K562 (cell line): Measurements from ENCODE around the gene PDCD7. TPM values are rescaled to one million over a fixed set of nuclear protein-coding genes. Genes with fewer than 3 reads are reported as not detected.

Experiments
- ATAC-seq: fragments of 200-7000 bp; cut with Tn5 transposase; 3 replicates; pipeline ENCODE4 v1.9.1; 2020; ENCODE audit warnings: moderate library complexity
- BruUV-seq: library from RNA; stranded (reverse); fragments of 400-500 nt; replicated peaks from 2 replicates; lab custom pipeline; 2021; lab: Mats Ljungman, UMichigan
- CTCF ChIA-PET: fragments of 300-600 bp; formaldehyde crosslinking; extraction: SDS; loops from one replicate; lab custom pipeline; 2021; ENCODE audit warnings: low intra/inter-chr PET ratio; lab: Yijun Ruan, JAX
- POLR2A ChIA-PET: fragments of 300-600, 350-650 bp; sonication (Branson Sonifier 250); formaldehyde crosslinking; extraction: SDS; loops from one replicate; lab custom pipeline; 2021; ENCODE audit warnings: antibody characterized with exemption, inconsistent platforms; lab: Yijun Ruan, JAX
- DNase-seq, 4 experiments: peaks; one replicate each; pipeline versions ENCODE4 v3.0.0 to v3.0.0-alpha.2; 2011 to 2018; ENCODE audit warnings: low spot score in 3 of 4, mixed read lengths in 3 of 4; ENCODE audit errors: extremely low read depth in 1 of 4
- FAIRE-seq: peaks from 2 replicates; lab custom pipeline; 2011; peaks lifted over from hg19 to GRCh38; lab: Jason Lieb, UNC
- H2AFZ ChIP-seq: 2 replicates; pipeline ENCODE4 v1.6.0; 2011; ENCODE audit warnings: low read depth, low read length, control low read depth, inconsistent platforms
- H3K27ac ChIP-seq: fragments of 200-600 bp; 3 replicates; pipeline ENCODE4 v1.8.0; 2011; ENCODE audit warnings: low read depth, mild to moderate bottlenecking, control low read depth, inconsistent platforms, low read length, moderate library complexity, mixed read lengths; ENCODE audit errors: extremely low read depth
- H3K27me3 ChIP-seq, 2 experiments: fragments of 300-600 bp in 1 of 2; 2 replicates in 1 of 2; 3 replicates in 1 of 2; pipeline versions ENCODE4 v1.6.0 to v1.8.0; 2011; ENCODE audit warnings: inconsistent platforms in 2 of 2, low read length in 2 of 2, mild to moderate bottlenecking in 1 of 2, mixed read lengths in 1 of 2, moderate library complexity in 1 of 2; ENCODE audit not compliant: control insufficient read depth in 2 of 2, insufficient read depth in 2 of 2
- H3K36me3 ChIP-seq: fragments of 300-600 bp; 3 replicates; pipeline ENCODE4 v1.8.0; 2011; ENCODE audit warnings: mild to moderate bottlenecking, low read length, inconsistent platforms; ENCODE audit not compliant: control insufficient read depth, insufficient read depth
- H3K4me1 ChIP-seq, 2 experiments: fragments of 200-600 bp in 1 of 2; replicated peaks in 1 of 2; 2 replicates in 1 of 2; 3 replicates in 1 of 2; pipeline versions ENCODE4 v1.5.1 to v1.8.0; 2011; ENCODE audit warnings: inconsistent platforms in 2 of 2, low read length in 2 of 2, mild to moderate bottlenecking in 1 of 2, mixed read lengths in 1 of 2, moderate library complexity in 1 of 2; ENCODE audit not compliant: control insufficient read depth in 2 of 2, insufficient read depth in 2 of 2
- H3K4me2 ChIP-seq: 2 replicates; pipeline ENCODE4 v1.6.1; 2011; ENCODE audit warnings: low read length, control low read depth, inconsistent platforms, mixed read lengths; ENCODE audit not compliant: insufficient read depth
- H3K4me3 ChIP-seq: fragments of 200-600 bp; sonication (generic), shearing (Covaris generic); 2 replicates; pipeline ENCODE4 v1.5.1; 2016; ENCODE audit warnings: control low read depth, inconsistent platforms
- H3K79me2 ChIP-seq: fragments of 200-600 bp; 3 replicates; pipeline ENCODE4 v1.8.0; 2011; ENCODE audit warnings: low read length, inconsistent platforms; ENCODE audit not compliant: control insufficient read depth, insufficient read depth
- H3K9ac ChIP-seq, 2 experiments: 2 replicates each; pipeline versions ENCODE4 v1.6.0 to v1.6.1; 2011; ENCODE audit warnings: low read depth in 2 of 2, low read length in 2 of 2, control low read depth in 1 of 2, inconsistent platforms in 1 of 2, mild to moderate bottlenecking in 1 of 2, mixed read lengths in 1 of 2; ENCODE audit not compliant: insufficient read depth in 1 of 2
- H3K9me1 ChIP-seq: one replicate; pipeline ENCODE4 v1.6.0; 2011; ENCODE audit warnings: inconsistent platforms, mild to moderate bottlenecking, low read length, moderate library complexity; ENCODE audit not compliant: control insufficient read depth, insufficient read depth
- H3K9me3 ChIP-seq: replicated peaks from 2 replicates; pipeline ENCODE4 v1.5.1; 2011; ENCODE audit warnings: low read depth, low read length, inconsistent platforms; ENCODE audit not compliant: control insufficient read depth, insufficient read depth
- H4K20me1 ChIP-seq: replicated peaks from 2 replicates; pipeline ENCODE4 v1.6.1; 2011; ENCODE audit warnings: low read length, inconsistent platforms, mixed read lengths; ENCODE audit not compliant: control insufficient read depth, insufficient read depth
- ARID3B ChIP-seq: fragments of 250-450 bp; sonication (Bioruptor Pico); IDR thresholded peaks from 2 replicates; pipeline ENCODE4 v1.4.0; 2020; ENCODE audit warnings: borderline replicate concordance
- COPS2 ChIP-seq: fragments of 450-650 bp; conservative IDR thresholded peaks from 2 replicates; pipeline ENCODE4 v1.6.1; 2016; ENCODE audit warnings: mild to moderate bottlenecking, moderate library complexity
- DACH1 ChIP-seq: fragments of 450-650 bp; IDR thresholded peaks from 2 replicates; pipeline ENCODE4 v1.6.1; 2018; ENCODE audit not compliant: partially characterized antibody
- GABPB1 ChIP-seq: sonication (generic); formaldehyde crosslinking; IDR thresholded peaks from 2 replicates; pipeline ENCODE4 v1.8.0; 2022; ENCODE audit warnings: mild to moderate bottlenecking, missing genetic modification reagents
- HES1 ChIP-seq: fragments of 450-650 bp; IDR thresholded peaks from 2 replicates; pipeline ENCODE4 v1.6.1; 2016; ENCODE audit warnings: low read depth, mild to moderate bottlenecking, moderate library complexity
- HLTF ChIP-seq: fragments of 450-650 bp; IDR thresholded peaks from 2 replicates; pipeline ENCODE4 v1.6.1; 2016
- MCM3 ChIP-seq: fragments of 450-650 bp; IDR thresholded peaks from 2 replicates; pipeline ENCODE4 v1.6.1; 2016
- NFE2 ChIP-seq: IDR thresholded peaks from 2 replicates; pipeline ENCODE4 v1.6.1; 2014; ENCODE audit warnings: antibody characterized with exemption, low read depth
- POU5F1 ChIP-seq: fragments of 150-350 bp; IDR thresholded peaks from 2 replicates; pipeline ENCODE4 v1.6.1; 2014; ENCODE audit warnings: borderline replicate concordance, low read length, low read depth, mild to moderate bottlenecking; ENCODE audit not compliant: partially characterized antibody
- PTBP1 ChIP-seq: fragments of 200-400 bp; formaldehyde crosslinking; IDR thresholded peaks from 2 replicates; pipeline ENCODE4 v1.6.1; 2017; ENCODE audit warnings: low read depth, low read length
- SP1 ChIP-seq: sonication (generic); formaldehyde crosslinking; IDR thresholded peaks from 2 replicates; pipeline ENCODE4 v1.8.1; 2022; ENCODE audit warnings: mild to moderate bottlenecking, missing genetic modification reagents
- TCF3 ChIP-seq: sonication (generic); formaldehyde crosslinking; IDR thresholded peaks from 2 replicates; pipeline ENCODE4 v1.4.0; 2020; ENCODE audit warnings: mild to moderate bottlenecking, missing genetic modification reagents
- TCF7L2 ChIP-seq: fragments of 150-350 bp; IDR thresholded peaks from 2 replicates; pipeline ENCODE4 v1.6.1; 2016; ENCODE audit warnings: low read depth, mild to moderate bottlenecking, low read length, moderate library complexity
- WHSC1 ChIP-seq: IDR thresholded peaks from one replicate; pipeline ENCODE4 v1.6.1; 2012; ENCODE audit warnings: low read length, control low read depth, inconsistent platforms
- ZNF253 ChIP-seq: fragments of 250-450 bp; sonication (Bioruptor Pico); conservative IDR thresholded peaks from 2 replicates; pipeline ENCODE4 v1.6.1; 2021; ENCODE audit warnings: mild to moderate bottlenecking
- ZNF3 ChIP-seq: fragments of 250-450 bp; sonication (Bioruptor Pico); IDR thresholded peaks from 2 replicates; pipeline ENCODE4 v1.5.0; 2021; ENCODE audit warnings: mild to moderate bottlenecking, moderate library complexity
- ZNF583 ChIP-seq: fragments of 250-450 bp; sonication (Bioruptor Pico); IDR thresholded peaks from 2 replicates; pipeline ENCODE4 v1.4.0; 2020
- WGBS: fragments of 100-300 bp; shearing (Covaris generic); methylation state at CpG from one replicate; pipeline ENCODE4 v1.1.6; 2016; ENCODE audit warnings: low coverage, mixed read lengths; ENCODE audit not compliant: insufficient coverage; ENCODE audit errors: missing lambda C conversion rate; 5-methylcytosine and 5-hydroxymethylcytosine counted together
- in situ Hi-C: fragments of 300-500 bp; cut with MboI; formaldehyde crosslinking; loops from 4 replicates; pipeline ENCODE4 v1.15.0; 2018; ENCODE audit warnings: inconsistent platforms, mixed read lengths
- intact Hi-C: fragments of 100-400 bp; cut with micrococcal nuclease; formaldehyde crosslinking; loops from 2 replicates; pipeline ENCODE4 v1.14.2; 2022
- polyA plus RNA-seq, 8 experiments: library from polyadenylated mRNA; depleted of rRNA in 4 of 8; stranded (reverse) in 5 of 8; unstranded in 3 of 8; fragments of >200 nt; fragmentation: Nextera tagmentation in 2 of 8; fragmentation: Illumina TruSeq in 1 of 8; extraction: Ambion mirVana in 2 of 8; extraction: Trizol in 1 of 8; gene quantifications; 2 replicates each; pipeline versions ENCODE4 v1.2.1 to v1.2.3, GENCODE V29; 2011 to 2014; ENCODE audit warnings: inconsistent platforms in 1 of 8, missing spikeins in 1 of 8
- total RNA-seq, 7 experiments: library from RNA; depleted of rRNA in 6 of 7; stranded (reverse); fragments of >200 nt in 6 of 7; fragmentation: Illumina TruSeq in 2 of 7; extraction: Trizol in 2 of 7; gene quantifications; 2 replicates each; pipeline versions ENCODE4 v1.2.1 to v1.2.3, GENCODE V29; 2011 to 2021; ENCODE audit warnings: low replicate concordance in 1 of 7
- TF ChIP-seq, protein P1 (sequence below): fragments of 150-350 bp; IDR thresholded peaks from 2 replicates; pipeline ENCODE4 v1.6.1; 2014; ENCODE audit warnings: low read depth, mild to moderate bottlenecking, low read length, borderline replicate concordance

The PDCD7 gene
- total and polyA plus RNA-seq, 9 of the 15 experiments (the other 6 are each of a cell fraction or from before 2014, with no cell fraction given), result 11.8 to 30.2 (median 18.8) TPM

DNA sequence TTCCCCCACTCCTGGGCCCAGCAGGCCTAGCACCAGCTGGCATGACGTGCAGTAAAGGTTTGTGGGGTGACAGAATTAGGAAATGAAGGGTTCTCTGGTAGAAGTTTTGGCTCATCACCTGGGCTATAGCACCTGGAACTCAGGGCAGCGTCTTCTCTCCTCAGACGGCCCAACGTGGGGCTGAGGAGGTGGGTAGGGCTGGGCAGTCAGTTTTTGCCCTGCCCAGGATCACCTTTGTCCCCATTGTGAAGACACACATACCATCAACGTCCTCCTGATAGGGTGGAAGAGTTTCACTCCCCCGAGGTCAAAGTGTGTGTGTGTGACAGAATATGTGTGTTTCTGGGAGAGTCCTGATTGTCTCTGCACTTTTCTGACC is 45.0 kb downstream of the PDCD7 start:
- FAIRE-seq, result no peak
- Histone ChIP-seq H3K4me1 (peaks cover 0 to 4% of the 10 kb centered on the region in 2 experiments; a peak in 1 of 5 replicates), H3K79me2 (no peaks in the 10 kb centered on the region)
- TF ChIP-seq, protein P1, sequence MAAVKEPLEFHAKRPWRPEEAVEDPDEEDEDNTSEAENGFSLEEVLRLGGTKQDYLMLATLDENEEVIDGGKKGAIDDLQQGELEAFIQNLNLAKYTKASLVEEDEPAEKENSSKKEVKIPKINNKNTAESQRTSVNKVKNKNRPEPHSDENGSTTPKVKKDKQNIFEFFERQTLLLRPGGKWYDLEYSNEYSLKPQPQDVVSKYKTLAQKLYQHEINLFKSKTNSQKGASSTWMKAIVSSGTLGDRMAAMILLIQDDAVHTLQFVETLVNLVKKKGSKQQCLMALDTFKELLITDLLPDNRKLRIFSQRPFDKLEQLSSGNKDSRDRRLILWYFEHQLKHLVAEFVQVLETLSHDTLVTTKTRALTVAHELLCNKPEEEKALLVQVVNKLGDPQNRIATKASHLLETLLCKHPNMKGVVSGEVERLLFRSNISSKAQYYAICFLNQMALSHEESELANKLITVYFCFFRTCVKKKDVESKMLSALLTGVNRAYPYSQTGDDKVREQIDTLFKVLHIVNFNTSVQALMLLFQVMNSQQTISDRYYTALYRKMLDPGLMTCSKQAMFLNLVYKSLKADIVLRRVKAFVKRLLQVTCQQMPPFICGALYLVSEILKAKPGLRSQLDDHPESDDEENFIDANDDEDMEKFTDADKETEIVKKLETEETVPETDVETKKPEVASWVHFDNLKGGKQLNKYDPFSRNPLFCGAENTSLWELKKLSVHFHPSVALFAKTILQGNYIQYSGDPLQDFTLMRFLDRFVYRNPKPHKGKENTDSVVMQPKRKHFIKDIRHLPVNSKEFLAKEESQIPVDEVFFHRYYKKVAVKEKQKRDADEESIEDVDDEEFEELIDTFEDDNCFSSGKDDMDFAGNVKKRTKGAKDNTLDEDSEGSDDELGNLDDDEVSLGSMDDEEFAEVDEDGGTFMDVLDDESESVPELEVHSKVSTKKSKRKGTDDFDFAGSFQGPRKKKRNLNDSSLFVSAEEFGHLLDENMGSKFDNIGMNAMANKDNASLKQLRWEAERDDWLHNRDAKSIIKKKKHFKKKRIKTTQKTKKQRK, result no peak
- TF ChIP-seq SP1 (CRISPR knock-in tag) (no peak), HLTF (no peak), DACH1 (no peak), GABPB1 (CRISPR knock-in tag) (no peak), HES1 (no peak), WHSC1 (no peak), PTBP1 (no peak), ZNF3 (CRISPR knock-in tag) (no peak), COPS2 (no peak), MCM3 (no peak), NFE2 (no peak), ZNF583 (CRISPR knock-in tag) (no peak), ZNF253 (no peak), TCF3 (CRISPR knock-in tag) (no peak), ARID3B (CRISPR knock-in tag) (no peak), TCF7L2 (no peak), POU5F1 (no peak)
- TF ChIP-seq, all 486 proteins: peak for 0
- 4% methylated on average over 6 of the region's 6 CpGs for WGBS
- H3K27ac ChIP-seq, result no peak overlapping the region
- H3K4me2 ChIP-seq, result no peak overlapping the region
- ATAC-seq (no peak), DNase-seq (no peak)
- H3K36me3 ChIP-seq, result no peaks in the 10 kb centered on the region
- no peak overlapping the region for H2AFZ ChIP-seq
- in situ Hi-C loops (no loop called here), intact Hi-C loops (loop anchor here (5.0 kb wide), 1 partner anchor 56 kb away; no protein-coding TSS in a partner anchor)
- no peaks in the 10 kb centered on the region for H3K9me1 ChIP-seq
- H3K9ac ChIP-seq, result no peak overlapping the region
- no TSS peak for BruUV-seq
- no peaks in the 10 kb centered on the region for H3K9me3 ChIP-seq
- POLR2A ChIA-PET, result interaction anchor here (0.6 to 0.7 kb wide), 2 partner anchors 99 to 519 kb away, joined by 3 read pairs; partner anchors contain the start of gene SPG21
- CTCF ChIA-PET, result interaction anchor here (0.8 kb wide), 1 partner anchor 358 kb away, joined by 3 read pairs; no protein-coding TSS in a partner anchor
- H3K4me3 ChIP-seq, result no peak overlapping the region
- H4K20me1 ChIP-seq, result peaks cover 8% of the 10 kb centered on the region
- H3K27me3 ChIP-seq, result peaks cover 17 to 30% of the 10 kb centered on the region in 2 experiments
